Measurements from ENCODE around the gene CNOT10. TPM values are rescaled to one million over a fixed set of nuclear protein-coding genes. Genes with fewer than 3 reads are reported as not detected.
A peak's percentile ranks its signal among the peaks of the same experiment; 100 is the strongest.

Gene CNOT10
- total RNA-seq, 1 experiment from 2014 or later, result 26.1 TPM

DNA sequence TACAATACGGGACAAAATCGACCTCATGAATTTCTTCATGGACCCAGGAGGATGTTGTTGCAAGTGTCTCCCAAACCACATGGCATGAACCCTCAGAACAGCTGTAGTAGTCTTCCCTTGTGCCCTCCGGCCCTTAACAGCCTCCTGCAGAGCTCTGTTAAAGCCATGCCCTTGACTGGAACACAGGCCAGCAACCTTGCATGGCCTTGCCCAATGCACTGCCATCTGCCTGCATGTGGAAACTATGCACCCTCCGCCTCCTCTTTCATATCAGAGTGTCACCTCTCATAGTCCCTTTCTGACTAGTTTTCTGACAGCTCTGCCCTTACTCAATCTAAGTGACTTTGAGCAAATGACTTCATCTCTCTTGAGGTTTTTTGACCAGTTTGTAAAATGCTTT lies 93.4 kb downstream of the CNOT10 start:
- ChIA-PET CTCF (interaction anchor here (0.5 kb wide), 1 partner anchor 296 kb away, joined by 3 read pairs; no protein-coding TSS in a partner anchor), POLR2A (no interaction called here)
- no peak for ATAC-seq
- Histone ChIP-seq H3K4me1 (ENCODE audit: control insufficient read depth, insufficient read depth, low read length) (no peaks in the 10 kb centered on the region), H3K9me3 (ENCODE audit: control insufficient read depth, insufficient read depth, low read depth, low read length) (no peaks in the 10 kb centered on the region), H3K27ac (ENCODE audit: low read length) (no peak overlapping the region), H3K4me3 (ENCODE audit: low read depth in 2 of 2, low read length in 2 of 2) (no peak overlapping the region), H3K36me3 (ENCODE audit: control insufficient read depth, insufficient read depth, low read length) (no peaks in the 10 kb centered on the region), H3K27me3 (ENCODE audit: control insufficient read depth, insufficient read depth, low read length) (no peaks in the 10 kb centered on the region)
- intact Hi-C loops (cut with micrococcal nuclease; ENCODE audit: unreplicated experiment) (no loop called here), in situ Hi-C loops (cut with HindIII; ENCODE audit: low pct_unique_long_range_greater_than_20kb, low sequenced_read_pairs) (no loop called here)
- BruUV-seq (replicated peaks), result no TSS peak
- no peak for DNase-seq (ENCODE audit: low read depth, low spot score)
- TF ChIP-seq, protein P1, sequence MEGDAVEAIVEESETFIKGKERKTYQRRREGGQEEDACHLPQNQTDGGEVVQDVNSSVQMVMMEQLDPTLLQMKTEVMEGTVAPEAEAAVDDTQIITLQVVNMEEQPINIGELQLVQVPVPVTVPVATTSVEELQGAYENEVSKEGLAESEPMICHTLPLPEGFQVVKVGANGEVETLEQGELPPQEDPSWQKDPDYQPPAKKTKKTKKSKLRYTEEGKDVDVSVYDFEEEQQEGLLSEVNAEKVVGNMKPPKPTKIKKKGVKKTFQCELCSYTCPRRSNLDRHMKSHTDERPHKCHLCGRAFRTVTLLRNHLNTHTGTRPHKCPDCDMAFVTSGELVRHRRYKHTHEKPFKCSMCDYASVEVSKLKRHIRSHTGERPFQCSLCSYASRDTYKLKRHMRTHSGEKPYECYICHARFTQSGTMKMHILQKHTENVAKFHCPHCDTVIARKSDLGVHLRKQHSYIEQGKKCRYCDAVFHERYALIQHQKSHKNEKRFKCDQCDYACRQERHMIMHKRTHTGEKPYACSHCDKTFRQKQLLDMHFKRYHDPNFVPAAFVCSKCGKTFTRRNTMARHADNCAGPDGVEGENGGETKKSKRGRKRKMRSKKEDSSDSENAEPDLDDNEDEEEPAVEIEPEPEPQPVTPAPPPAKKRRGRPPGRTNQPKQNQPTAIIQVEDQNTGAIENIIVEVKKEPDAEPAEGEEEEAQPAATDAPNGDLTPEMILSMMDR (IDR thresholded peaks at IDR 0.05), result peak; percentile 16; the same call in 1 of the 2 replicates
- no peak for TF ChIP-seq TCF7L2 (IDR thresholded peaks at IDR 0.05; ENCODE audit: low read depth, low read length)

DNA sequence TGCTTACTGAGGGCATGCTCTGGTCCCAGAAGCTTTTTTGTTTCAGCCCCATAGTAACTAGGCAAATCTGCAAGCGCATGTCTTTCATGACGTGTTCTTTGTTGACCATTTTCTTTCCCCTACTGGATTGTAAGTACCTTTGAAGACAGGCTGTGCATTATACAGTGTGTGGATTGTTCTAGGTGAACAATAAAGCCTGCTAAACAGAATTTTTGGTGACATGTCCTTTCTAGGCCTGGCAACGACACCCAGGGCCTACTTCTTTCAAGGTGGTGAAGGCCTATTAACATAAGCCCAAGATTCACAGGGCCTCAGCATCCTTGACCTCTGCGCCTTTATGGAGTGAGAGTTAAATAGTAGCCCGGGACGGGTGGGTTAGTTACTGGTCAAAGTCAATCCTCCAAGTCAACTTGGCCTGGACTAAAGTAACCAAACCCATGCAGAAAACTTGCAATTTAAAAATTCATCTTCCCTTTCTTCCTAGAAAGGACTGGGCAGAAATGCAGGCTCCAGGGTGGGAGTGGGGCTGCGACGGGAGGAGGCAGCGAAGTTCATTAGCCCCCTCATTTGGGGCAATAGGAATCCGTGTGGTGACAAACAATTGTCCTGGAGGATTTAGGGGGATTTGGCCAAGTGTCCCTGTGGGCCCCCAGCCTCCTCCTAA lies 95.2 kb downstream of the CNOT10 start:
- intact Hi-C loops (cut with micrococcal nuclease; ENCODE audit: unreplicated experiment), result loop anchor here (10.0 kb wide), 1 partner anchor 155 kb away; no protein-coding TSS in a partner anchor
- in situ Hi-C loops (cut with HindIII; ENCODE audit: low pct_unique_long_range_greater_than_20kb, low sequenced_read_pairs), result no loop called here
- no peaks in the 10 kb centered on the region for H3K36me3 ChIP-seq (ENCODE audit: control insufficient read depth, insufficient read depth, low read length)
- TF ChIP-seq TCF7L2 (IDR thresholded peaks at IDR 0.05; ENCODE audit: low read depth, low read length) (no peak), SIN3A (IDR thresholded peaks at IDR 0.05; ENCODE audit: borderline replicate concordance, insufficient read depth, low read depth, low read length) (no peak), POLR2AphosphoS5 (IDR thresholded peaks at IDR 0.05; ENCODE audit: low read depth, low read length) (no peak)
- TF ChIP-seq, protein P1 (IDR thresholded peaks at IDR 0.05), result no peak
- TF ChIP-seq, protein P2, sequence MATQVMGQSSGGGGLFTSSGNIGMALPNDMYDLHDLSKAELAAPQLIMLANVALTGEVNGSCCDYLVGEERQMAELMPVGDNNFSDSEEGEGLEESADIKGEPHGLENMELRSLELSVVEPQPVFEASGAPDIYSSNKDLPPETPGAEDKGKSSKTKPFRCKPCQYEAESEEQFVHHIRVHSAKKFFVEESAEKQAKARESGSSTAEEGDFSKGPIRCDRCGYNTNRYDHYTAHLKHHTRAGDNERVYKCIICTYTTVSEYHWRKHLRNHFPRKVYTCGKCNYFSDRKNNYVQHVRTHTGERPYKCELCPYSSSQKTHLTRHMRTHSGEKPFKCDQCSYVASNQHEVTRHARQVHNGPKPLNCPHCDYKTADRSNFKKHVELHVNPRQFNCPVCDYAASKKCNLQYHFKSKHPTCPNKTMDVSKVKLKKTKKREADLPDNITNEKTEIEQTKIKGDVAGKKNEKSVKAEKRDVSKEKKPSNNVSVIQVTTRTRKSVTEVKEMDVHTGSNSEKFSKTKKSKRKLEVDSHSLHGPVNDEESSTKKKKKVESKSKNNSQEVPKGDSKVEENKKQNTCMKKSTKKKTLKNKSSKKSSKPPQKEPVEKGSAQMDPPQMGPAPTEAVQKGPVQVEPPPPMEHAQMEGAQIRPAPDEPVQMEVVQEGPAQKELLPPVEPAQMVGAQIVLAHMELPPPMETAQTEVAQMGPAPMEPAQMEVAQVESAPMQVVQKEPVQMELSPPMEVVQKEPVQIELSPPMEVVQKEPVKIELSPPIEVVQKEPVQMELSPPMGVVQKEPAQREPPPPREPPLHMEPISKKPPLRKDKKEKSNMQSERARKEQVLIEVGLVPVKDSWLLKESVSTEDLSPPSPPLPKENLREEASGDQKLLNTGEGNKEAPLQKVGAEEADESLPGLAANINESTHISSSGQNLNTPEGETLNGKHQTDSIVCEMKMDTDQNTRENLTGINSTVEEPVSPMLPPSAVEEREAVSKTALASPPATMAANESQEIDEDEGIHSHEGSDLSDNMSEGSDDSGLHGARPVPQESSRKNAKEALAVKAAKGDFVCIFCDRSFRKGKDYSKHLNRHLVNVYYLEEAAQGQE (IDR thresholded peaks at IDR 0.05; ENCODE audit: insufficient read depth in 1 of 2, low read depth in 2 of 2, low read length in 1 of 2), result no peak
- H3K4me3 ChIP-seq (ENCODE audit: low read depth in 2 of 2, low read length in 2 of 2), result no peak overlapping the region
- no TSS peak for BruUV-seq (replicated peaks)
- H3K27ac ChIP-seq (ENCODE audit: low read length), result no peak overlapping the region
- ATAC-seq, result no peak
- CTCF ChIA-PET, result interaction anchor here (0.5 kb wide), 1 partner anchor 8 kb away, joined by 3 read pairs; no protein-coding TSS in a partner anchor
- no peaks in the 10 kb centered on the region for H3K4me1 ChIP-seq (ENCODE audit: control insufficient read depth, insufficient read depth, low read length)
- H3K9me3 ChIP-seq (ENCODE audit: control insufficient read depth, insufficient read depth, low read depth, low read length), result no peaks in the 10 kb centered on the region
- no peaks in the 10 kb centered on the region for H3K27me3 ChIP-seq (ENCODE audit: control insufficient read depth, insufficient read depth, low read length)
- no peak for DNase-seq (ENCODE audit: low read depth, low spot score)
- POLR2A ChIA-PET, result no interaction called here

Data from Panc1 (cell line).